Esophagus squamous epithelium (tissue), 4 donors: Measurements from ENCODE around the gene KBTBD12.

Experiments used
- CTCF ChIP-seq, 6 experiments: fragments of 450-650 bp in 4 of 6; fragments of 200-600 bp in 2 of 6; sonication (generic) in 2 of 6; IDR thresholded peaks; one replicate each; pipeline ENCODE4 v1.5.1; 2016 to 2019; ENCODE audit warnings: antibody characterized with exemption in 6 of 6, mild to moderate bottlenecking in 4 of 6, moderate library complexity in 4 of 6
- POLR2A ChIP-seq, 4 donors: fragments of 450-650 bp; IDR thresholded peaks; one replicate each; pipeline ENCODE4 v1.6.1; 2017; ENCODE audit warnings: antibody characterized with exemption in 4 of 4, mild to moderate bottlenecking in 4 of 4, moderate library complexity in 3 of 4

DNA sequence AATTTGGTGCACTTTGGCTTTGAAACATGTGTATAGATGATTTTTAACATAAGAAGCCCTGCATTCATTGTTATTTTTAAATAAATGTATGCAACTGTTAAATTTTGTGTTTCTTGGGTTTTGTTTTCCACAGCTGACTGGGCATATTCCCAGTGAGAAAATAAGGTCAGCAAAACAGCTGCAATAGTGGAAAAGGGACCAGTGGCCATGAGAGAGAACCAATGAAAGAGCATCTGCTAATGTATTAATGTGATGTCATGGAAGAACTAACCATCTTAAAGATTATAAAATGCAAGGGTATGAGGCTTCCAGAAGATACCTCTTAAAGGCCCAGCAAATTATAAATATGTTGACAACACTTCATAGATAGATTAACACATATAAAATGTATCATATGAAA lies 31.0 kb upstream of the KBTBD12 start:
- no peak for TF ChIP-seq CTCF (IDR thresholded peaks at IDR 0.05)
- TF ChIP-seq POLR2A (IDR thresholded peaks at IDR 0.05) = no peak
